Left renal cortex interstitium (tissue), 4 donors: Measurements from ENCODE around the gene HELB. TPM values are rescaled to one million over a fixed set of nuclear protein-coding genes. Genes with fewer than 3 reads are reported as not detected.

ENCODE experiments used
- DNase-seq, 4 donors: peaks; one replicate each; pipeline ENCODE4 v3.0.0-alpha.2; 2013; ENCODE audit warnings: low read depth in 4 of 4, low spot score in 2 of 4, missing footprints in 1 of 4
- polyA plus RNA-seq, 4 donors: library from polyadenylated mRNA; unstranded; fragments of 120-200 nt; gene quantifications; one replicate each; pipeline ENCODE4 v1.2.1, GENCODE V29; 2013; ENCODE audit not compliant: insufficient read length in 4 of 4

HELB gene
- 1 to 10 TPM; 1.9 to 7.1 (median 3.6) TPM for polyA plus RNA-seq

DNA sequence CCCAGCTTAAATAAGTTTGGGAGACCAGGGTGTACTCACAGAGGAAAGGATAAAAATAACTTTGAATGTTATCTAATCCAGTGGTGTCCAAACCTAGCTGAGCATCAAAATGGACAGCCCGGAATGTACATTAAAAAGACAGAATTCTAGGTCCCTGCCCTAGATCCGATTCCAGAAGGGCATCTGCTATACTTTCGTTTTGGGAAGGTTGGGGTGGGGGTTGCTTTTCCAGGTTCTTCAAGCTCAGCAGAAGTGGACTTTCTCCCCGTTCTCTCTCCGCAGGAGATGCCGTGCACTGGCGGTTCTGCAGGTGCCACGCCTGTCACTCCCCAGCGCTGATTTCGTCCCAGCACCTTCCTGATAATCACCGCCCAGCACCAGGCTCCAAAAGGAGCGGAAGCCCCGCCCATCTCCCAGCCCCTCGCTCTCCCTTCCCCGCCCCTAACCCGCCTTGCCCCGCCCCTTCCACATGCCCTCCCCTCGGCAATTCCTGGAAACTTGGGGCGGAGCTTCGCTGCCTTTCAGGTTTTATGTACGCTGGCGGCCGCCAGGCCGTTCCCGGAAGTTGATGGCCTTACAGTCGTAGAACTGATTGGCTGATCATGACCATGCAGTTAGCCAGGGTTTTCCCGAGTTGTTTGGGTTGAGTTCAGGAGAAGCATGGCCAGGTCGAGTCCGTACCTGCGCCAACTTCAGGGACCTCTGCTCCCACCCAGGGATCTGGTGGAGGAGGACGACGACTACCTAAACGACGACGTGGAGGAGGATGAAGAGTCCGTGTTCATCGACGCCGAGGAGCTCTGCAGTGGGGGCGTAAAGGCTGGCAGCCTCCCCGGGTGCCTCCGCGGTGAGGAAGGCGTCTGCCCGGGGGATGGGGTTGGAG lies at the start of gene HELB:
Gene HELB (plus strand): TSS at position 550 of the 883 bp plus-strand sequence. CDS start 111 bp downstream, at position 661.
- peak; percentile 90 to 96 (median 93) for DNase-seq

DNA sequence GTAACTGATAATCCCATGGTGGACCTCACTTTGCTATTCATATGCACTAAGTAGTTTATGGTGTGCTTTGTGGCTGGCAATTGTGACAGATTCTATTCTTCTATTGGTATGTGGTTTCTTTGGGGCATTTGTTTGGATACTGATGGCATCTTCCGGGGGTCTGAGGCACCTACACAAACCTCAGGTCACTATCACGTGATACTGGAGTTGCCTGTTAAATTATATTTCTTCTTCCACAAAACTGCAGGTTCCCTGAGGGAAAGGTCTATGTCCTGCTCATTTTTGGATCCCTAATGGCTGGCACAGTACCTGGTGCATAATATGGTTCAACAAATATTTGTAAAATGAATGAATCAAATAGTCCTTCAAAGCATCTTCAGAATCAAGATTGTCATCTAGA lies 49.5 kb upstream of the HELB start:
- DNase-seq, result no peak

DNA sequence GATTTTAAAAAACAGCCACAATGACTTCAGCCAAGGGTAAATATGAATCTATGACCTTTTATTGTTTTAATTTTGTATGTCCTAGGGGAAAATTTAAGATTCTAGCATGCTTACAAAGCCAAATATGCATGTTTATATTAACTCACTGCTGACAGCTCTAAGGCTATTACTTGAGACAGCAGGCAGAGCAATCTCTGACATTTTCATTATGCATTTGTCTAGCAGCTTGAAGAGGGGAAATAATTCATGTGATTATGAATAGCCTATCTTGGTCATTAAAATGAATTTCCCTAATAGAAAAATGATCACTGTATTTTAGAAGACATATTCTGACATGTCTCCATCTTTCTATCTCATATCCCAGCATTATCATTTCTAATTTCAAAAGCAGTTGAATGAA lies 46.6 kb upstream of the HELB start:
- DNase-seq, result no peak

DNA sequence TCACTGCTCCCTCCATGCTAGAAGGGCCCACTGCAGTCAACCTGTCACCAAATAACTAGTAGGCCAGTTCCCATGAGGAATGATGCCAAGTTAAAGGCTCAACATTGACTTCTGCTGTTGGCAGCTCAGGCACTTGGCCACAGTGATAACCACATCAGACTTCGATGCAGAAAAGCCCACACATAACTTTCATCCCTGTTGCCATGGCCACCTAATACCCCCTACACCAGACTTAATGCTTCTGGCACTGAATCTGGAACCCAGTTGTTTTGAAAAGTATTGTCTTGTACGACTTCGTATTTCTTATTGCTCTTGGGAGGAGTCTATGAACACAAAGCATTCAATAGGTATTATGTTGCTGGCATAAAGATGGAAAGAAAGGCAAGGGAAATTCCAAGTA lies 44.3 kb upstream of the HELB start:
- no peak for DNase-seq

DNA sequence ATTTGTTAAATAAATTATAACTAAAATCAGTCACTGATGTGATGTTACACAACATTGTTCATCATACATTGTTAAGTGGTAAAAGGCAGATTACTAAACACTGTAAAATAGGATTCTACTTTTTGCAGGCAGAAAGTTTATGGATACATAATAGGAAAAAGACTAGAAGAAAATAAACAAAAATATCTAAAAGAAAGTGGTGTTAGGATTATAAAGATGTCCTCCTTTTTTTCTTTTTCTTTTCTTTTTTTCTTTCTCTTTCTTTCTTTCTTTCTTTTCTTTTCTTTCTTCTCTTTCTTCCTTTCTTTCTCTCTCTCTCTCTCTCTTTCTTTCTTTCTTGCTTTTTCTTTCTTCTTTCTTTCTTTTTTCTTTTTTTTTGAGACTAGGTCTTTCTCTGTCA lies 39.6 kb upstream of the HELB start:
- DNase-seq, result no peak

DNA sequence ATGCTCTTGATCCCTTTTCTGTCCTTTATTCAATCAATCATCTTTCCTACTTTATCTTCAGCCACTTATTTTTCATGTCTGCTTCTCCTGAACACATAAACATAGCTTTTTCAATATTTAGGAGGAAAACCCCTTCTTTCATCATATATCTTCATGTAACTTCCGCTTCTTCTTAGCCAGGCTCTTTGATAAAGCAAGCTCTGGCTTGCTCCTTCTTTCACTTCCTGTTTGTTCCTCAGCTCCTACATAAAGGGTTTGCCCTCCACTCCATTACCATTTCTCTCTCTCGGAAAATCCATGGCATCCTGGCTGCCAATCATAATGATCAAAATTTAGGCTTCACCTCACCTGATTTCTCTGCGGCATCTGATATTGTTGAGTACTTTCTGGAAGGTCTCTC lies 33.7 kb upstream of the HELB start:
- no peak for DNase-seq

DNA sequence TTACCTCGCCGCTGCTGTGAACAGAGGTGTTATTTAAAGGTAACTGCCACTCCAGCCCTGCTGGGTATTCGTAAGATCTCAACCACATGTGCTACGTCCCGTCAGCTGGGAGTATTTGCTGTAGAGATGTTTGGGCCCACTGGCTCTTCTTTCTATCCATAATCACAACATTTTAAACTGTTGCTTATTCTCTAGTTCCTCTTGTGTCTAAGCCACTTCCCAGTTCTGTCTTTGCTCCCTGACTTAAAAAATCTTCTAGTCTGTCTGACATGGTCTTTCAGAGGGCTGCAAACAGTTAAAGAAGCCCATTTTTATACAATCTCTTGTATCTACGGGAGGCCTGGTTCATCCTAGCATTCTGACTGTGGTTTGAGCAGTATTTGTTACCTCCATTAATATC lies 33.2 kb upstream of the HELB start:
- DNase-seq, result no peak

DNA sequence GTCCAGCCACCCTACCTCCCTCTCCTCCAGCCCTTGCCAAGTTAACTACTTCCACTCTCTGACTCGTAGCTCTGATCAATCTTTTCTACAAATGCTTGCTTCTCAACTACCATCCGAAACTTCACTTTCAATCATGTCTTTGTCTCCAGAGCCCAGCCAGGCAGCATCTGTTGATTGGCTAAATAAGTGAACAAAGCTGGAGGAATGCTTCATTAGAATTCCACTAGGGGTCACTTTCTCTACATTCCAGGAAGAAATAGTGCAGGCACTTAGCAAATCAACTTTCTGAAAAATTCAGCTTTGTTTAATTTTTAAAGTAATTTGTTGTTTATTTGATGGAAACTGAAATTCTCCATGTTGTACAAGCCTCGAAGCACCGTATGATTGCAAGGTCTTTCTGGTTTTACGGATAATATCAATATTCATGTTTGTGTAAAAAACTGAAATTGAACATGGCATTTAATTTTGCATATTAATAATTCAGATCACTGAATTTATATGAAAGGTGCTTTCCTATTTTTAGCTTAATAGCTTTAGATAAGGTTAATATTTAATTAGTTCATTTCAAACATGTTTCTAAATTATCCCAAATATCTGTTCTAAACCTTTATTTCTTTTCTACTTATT lies 32.4 kb upstream of the HELB start:
- DNase-seq, result peak in 2 of 4 donors; percentile 9 to 21

DNA sequence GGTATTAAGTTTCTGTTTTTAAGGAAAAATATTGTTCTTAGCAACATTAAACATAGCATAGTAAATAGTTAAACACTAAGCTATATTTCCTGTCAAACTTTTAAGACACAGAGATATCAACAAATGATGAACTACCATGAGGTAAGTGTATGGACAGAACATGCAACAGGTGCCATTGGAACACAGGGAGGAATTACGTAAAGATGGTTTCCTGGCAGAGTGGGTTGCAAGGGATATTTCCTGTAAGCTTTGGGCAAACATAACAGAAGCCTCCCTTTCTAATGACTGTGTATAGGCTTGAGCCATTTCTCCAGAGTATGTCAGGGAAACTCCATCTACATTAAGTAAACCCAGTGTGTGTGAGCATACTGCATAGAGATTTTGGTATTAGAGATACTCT lies 31.7 kb upstream of the HELB start:
- DNase-seq, result no peak

DNA sequence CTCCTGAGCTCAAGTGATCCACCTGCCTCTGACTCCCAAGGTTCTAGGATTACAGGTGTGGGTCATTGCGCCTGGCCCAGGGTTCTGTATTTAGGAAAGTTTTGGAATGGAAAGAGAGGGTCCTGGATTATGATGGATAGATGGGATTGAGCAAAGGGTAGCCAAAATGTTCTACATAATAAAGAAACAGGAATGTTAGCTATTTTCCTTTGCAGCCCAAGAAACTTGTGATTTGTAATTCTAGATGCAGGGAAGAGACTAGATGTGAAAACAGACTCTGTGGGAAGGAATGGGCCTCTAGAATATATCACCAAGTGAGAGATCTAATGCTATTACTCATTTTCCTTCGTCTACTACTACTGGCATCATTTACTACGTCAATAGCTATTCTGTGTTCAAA lies 29.6 kb upstream of the HELB start:
- DNase-seq, result no peak

DNA sequence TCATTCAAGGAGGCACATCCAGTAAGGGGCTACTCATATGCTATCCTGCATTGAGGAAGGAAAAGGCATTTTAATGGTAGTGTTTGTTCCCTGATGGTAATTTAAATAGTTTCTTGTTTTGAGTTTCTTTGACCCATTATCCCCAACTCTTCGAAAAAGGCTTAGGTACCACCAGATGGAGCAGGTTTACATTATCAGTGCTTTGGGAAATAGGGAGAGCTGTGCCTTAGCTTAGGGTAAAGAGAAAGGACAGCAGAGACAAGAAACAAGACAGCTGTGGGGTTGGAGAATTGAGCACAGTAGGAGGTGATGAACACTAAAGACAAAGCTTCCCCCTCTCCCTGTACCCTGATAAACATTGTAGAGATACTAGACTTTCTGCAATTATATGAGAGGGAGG lies 29.1 kb upstream of the HELB start:
- no peak for DNase-seq

DNA sequence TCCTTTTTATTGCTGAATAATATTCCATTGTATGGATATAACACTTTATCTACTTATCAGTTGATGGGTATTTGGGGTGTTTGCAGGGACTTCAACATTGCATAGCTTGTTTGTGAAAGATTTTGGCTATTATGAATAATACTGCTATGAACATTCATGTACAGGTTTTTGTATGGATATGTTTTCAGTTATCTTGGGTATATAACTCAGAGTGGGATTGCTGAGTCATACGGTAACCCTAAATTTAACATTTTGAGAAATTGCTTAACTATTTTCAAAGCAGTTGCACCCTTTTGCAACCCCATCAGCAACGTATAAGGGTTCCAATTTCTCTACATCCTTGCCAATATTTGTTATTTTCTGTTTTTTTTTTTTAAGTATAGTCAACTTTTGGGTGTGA lies 27.3 kb upstream of the HELB start:
- DNase-seq, result no peak

DNA sequence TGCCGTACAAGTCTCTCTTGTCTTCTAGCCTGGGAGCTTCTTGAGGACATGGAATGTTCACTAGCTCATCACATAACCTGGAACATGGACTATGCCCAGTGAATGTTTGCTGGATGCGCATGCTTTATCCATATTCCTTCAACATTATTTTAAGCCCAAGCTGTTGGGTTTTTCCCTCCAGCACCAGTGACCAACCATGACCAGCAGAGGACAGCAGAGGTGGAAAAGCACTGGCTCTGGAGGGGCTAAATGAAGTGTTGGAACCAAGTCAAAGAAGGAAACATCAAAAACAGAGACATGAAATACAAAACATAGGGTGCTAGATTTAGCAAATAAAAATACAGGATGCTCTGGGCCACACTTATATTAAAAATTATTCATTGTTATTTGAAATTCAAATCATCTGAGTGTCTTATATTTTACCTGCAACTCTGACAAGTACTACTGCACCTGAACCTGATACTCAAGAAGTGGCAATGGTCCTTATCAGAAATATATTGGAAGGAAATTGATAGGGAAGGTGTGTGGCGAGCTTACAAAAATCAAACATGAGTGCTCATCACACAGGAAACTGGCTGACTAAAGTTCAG lies 23.1 kb upstream of the HELB start:
- no peak for DNase-seq

DNA sequence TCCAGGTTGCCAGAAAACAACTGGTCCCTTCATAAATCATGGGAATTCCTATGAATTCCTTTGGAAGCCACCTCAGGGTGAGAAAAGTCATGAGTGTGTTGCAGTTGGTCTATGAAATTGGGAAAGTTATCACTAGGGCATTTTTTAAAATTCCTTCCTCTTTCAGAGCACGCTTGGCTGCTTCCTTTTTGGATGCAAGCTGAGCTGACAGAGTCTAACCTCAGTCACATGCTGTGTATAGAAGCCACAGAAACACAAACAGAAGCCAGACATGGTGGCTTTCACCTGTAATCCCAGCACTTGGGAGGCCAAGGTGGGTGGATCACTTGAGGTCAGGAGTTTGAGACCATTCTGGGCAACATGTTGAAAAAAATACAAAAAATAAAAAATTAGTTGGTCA lies 21.7 kb upstream of the HELB start:
- no peak for DNase-seq

DNA sequence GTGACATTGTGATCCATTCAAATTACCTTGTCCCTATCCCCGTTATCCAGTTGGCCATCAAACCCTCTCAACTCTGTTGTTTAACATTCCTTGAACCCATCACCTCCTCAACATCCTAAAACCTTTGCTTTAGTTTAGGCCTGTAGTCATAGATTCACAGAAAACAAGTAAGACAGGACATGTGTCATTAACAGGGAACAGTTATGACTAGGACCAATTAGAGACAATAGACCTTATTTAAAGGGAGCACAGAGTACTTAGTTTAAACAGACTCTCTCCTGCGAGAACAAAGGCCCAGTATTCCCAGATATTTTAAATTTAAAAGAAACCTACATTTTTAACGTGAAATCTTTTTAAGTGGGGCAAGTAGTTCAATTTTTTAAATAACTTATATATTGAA lies 20.0 kb upstream of the HELB start:
- no peak for DNase-seq

DNA sequence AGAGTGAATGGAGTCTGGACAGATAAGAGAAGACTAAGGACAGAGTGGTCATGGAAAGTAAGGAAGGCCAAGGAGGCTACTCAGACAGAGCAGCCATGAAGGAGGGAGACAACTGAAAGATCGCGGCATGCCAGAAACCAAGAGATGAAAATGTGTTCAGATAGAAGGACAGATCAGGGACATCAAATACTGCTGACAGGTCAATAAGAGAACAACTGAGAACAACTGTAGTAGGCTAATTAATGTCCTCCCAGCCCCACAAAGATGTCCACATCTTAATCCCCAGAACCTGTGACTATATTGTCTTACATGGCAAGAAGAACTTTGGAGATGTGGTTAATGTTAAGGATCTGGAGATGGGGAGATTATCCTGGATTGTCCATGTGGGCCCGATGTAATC lies 15.0 kb upstream of the HELB start:
- no peak for DNase-seq

DNA sequence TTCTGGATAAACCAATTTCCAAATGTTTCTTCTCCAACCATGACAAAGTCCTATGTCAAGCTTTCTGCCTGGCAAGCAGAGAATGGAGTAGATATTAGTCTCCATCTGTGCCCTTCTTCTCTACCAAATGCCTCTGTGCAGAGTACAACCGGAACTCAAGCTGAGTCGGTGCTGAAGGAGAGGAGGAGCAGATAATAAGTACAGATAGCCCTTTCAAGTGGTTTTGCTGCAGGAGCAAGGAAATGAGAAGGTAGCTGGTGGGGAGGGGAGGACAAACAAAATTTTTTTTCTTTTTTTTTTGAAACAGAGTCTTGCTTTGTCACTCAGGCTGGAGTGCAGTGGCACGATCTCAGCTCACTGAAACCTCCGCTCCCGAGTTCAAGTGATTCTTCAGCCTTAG lies 14.2 kb upstream of the HELB start:
- no peak for DNase-seq

DNA sequence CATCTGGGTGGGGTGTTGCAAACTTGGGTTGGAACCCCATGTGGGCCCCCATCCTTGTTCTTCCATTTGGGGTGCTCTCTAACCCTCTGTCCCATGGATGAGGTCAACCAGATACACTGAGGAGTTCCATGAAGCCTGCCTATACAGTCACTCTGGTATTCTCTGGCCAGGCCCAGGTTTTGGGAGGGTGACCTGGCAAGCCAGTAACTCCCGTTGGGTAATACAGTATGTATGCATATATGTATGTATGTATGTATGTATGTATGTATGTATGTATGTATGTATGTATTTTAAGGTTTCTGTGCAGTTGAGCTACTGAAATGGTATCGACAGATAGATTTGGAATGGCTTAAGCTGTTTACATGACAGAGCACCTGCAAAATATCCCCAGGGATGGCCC lies 12.8 kb upstream of the HELB start:
- no peak for DNase-seq

DNA sequence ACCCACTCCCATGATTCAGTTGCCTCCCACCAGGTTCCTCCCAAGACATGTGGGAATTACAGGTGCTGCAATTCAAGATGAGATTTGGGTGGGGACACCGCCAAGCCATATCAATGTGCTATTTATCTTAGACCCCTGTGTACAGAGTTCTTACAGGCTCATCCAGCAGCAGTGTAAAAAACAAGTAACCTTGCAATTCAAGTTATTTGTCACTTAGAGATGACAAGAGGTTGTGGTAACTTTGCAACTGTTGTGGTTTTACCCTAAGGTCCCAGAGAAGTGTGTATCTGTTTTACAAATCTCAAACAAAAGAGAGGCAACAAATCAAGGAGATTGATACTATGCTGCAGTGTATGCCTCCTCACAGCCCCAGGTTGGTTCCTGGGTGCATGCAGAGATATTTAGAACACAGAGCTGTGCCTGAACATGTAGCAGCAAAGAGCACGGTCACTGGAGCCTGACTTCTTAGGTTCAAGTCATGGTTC lies 11.5 kb upstream of the HELB start:
- DNase-seq, result no peak

DNA sequence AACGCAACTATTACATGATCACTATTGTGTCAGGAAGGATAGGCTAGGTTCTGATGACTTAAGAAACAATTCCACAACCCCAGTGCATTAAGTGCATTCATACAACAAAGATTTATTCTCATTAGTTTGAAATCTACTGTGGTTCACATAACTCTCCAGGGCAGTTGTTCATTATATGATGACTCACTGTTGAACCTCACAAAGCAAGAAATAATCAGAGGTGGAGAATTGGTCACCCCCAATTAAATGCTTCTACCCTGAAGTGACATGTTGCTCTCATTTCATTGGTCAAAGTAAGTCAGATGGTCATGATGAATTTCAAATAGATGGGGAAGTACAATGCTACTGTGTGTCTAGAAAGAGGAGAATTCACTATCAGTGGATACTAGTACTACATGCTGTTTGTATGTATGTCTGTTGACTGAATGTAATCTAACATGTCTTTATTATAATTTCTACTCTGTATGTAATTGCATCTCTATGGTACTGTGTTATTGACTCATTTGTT lies 6.1 kb upstream of the HELB start:
- no peak for DNase-seq

DNA sequence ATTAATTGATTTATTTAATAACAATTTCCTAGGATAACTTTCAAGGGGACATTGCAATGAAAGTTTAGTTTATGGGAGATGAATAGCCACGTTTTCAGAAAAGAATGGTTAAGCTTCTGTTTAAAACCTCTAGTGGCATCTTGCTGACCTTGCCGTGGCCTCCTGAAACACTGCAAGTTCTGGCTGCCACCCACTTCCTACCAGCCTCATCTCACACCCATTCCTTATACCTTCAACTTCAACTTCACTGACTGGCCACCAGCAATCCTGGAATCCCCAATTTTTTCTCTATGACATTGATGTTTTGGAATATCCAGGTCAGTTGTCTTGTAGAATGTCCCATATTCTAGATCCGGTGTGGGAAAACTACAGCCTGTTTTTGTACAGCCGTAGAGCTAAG lies 5.2 kb upstream of the HELB start:
- DNase-seq, result no peak
